ENCODE results near the gene ANGPT4. TPM values are rescaled to one million over a fixed set of nuclear protein-coding genes. Genes with fewer than 3 reads are reported as not detected.

Gene ANGPT4, protein sequence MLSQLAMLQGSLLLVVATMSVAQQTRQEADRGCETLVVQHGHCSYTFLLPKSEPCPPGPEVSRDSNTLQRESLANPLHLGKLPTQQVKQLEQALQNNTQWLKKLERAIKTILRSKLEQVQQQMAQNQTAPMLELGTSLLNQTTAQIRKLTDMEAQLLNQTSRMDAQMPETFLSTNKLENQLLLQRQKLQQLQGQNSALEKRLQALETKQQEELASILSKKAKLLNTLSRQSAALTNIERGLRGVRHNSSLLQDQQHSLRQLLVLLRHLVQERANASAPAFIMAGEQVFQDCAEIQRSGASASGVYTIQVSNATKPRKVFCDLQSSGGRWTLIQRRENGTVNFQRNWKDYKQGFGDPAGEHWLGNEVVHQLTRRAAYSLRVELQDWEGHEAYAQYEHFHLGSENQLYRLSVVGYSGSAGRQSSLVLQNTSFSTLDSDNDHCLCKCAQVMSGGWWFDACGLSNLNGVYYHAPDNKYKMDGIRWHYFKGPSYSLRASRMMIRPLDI
- total RNA-seq (under 1 TPM in 2 of 6 donors, not detected in 4; 0.03 to 0.12 TPM), polyA plus RNA-seq (under 1 TPM; 0.23 to 0.34 TPM)

DNA sequence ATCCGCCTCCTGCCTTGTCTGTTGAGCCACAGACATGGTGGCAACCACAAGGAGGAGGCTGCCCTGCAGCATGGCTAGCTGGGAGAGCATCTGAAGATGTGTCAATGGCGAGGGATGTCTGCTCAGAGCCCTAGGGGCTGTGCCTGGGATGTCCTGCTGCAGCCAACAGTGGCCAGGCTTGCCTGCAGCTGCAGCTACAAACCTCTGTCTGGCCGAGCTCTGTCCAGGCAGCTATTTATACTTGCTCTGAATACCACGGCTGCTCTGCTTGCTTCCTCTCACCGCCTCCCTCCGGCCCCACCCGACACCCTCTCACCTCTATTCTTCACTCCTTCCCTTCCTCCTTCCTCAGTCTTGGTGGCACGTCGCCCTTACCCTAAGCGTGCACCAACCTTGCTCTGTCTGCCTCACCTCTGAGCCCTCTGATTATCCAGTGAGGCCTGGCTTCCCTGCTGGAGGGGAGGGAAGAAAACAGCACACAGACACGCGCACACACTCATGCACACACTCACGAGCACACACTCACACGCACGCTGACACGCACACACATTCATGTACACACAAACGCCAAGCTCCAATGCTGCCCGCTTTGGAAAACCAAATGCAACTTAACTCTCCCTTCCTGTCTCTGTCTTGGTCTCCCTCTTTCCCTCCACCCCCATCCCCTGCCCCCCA, at the start of gene ANGPT4:
TSS of gene ANGPT4 (minus strand) at position 210 of the 675 bp plus-strand sequence. CDS start at position 90, 120 bp downstream.
- no peak for DNase-seq
- Histone ChIP-seq H3K9me3 (no peaks in the 10 kb centered on the region), H3K4me1 (no peaks in the 10 kb centered on the region), H3K36me3 (no peaks in the 10 kb centered on the region), H3K27ac (no peak within 1 kb of the TSS), H3K27me3 (no peaks in the 10 kb centered on the region), H3K4me3 (no peak within 1 kb of the TSS)
- TF ChIP-seq CTCF (IDR thresholded peaks at IDR 0.05): no peak
- intact Hi-C loops (cut with DNase I): no loop called here
- 25 to 32% methylated on average over 18 of the region's 18 CpGs for WGBS, 2 donors
- no peak for FAIRE-seq
- no peak for ATAC-seq

DNA sequence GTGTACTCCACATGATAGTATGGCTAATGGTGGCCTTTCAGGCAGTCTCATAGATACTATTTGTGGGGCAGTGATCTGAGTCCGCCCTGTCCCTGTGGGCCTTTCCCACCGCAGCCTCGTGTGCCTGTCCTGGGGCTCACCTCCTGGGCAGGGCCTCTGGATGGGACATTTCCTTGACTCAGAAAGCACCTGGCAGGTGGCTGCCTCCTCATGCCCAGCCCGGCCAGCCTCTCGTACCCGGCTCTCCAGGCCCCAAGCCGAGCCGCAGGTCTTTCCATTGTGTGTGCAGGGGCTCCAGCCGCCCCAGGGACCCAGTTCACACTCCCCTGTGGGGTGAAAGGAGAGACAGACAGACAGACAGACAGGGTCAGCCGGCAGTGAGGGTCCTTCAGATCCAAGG, 47.7 kb upstream of the ANGPT4 start:
- DNase-seq (no peak), ATAC-seq (no peak), FAIRE-seq (no peak)
- 64% methylated on average over 10 of the region's 10 CpGs for WGBS, 2 donors
- no peak for TF ChIP-seq CTCF (IDR thresholded peaks at IDR 0.05)
- no peak overlapping the region for H3K27ac ChIP-seq
- intact Hi-C loops (cut with DNase I): loop anchor here in 1 of 3 donors (10.0 kb wide), 1 partner anchor 149 kb away; no protein-coding TSS in a partner anchor
- no peaks in the 10 kb centered on the region for H3K4me1 ChIP-seq
- H3K27me3 ChIP-seq: no peaks in the 10 kb centered on the region
- no peaks in the 10 kb centered on the region for H3K36me3 ChIP-seq
- H3K4me3 ChIP-seq: no peak overlapping the region
- no peaks in the 10 kb centered on the region for H3K9me3 ChIP-seq

GRCh38 chr20:962683-963082, 46.5 kb upstream of the ANGPT4 start:
- no peak for ATAC-seq
- intact Hi-C loops (cut with DNase I): loop anchor here in 1 of 3 donors (10.0 kb wide), 1 partner anchor 148 kb away; no protein-coding TSS in a partner anchor
- TF ChIP-seq CTCF (IDR thresholded peaks at IDR 0.05): no peak
- H3K27me3 ChIP-seq: peaks cover 0 to 1% (median 0%) of the 10 kb centered on the region in 4 donors
- H3K36me3 ChIP-seq: no peaks in the 10 kb centered on the region
- H3K4me3 ChIP-seq: no peak overlapping the region
- no peak overlapping the region for H3K27ac ChIP-seq
- no peaks in the 10 kb centered on the region for H3K9me3 ChIP-seq
- no peak for FAIRE-seq
- H3K4me1 ChIP-seq: no peaks in the 10 kb centered on the region
- 60 to 75% methylated on average over 8 of the region's 8 CpGs for WGBS, 2 donors
- DNase-seq: no peak

GRCh38 chr20:962223-962622, 46.1 kb upstream of the ANGPT4 start:
- Histone ChIP-seq H3K9me3 (no peaks in the 10 kb centered on the region), H3K27ac (no peak overlapping the region), H3K27me3 (peaks cover 0 to 3% (median 0%) of the 10 kb centered on the region in 4 donors), H3K4me3 (no peak overlapping the region), H3K36me3 (no peaks in the 10 kb centered on the region), H3K4me1 (no peaks in the 10 kb centered on the region)
- FAIRE-seq: no peak
- ATAC-seq: no peak
- no peak for DNase-seq
- intact Hi-C loops (cut with DNase I): loop anchor here in 1 of 3 donors (10.0 kb wide), 1 partner anchor 147 kb away; no protein-coding TSS in a partner anchor
- no peak for TF ChIP-seq CTCF (IDR thresholded peaks at IDR 0.05)
- 40 to 50% methylated on average over 3 of the region's 3 CpGs for WGBS, 2 donors

All from pancreas (tissue), 10 donors.